Tibial nerve (tissue), 4 donors: ENCODE data around the gene EP400. TPM values are rescaled to one million over a fixed set of nuclear protein-coding genes. Genes with fewer than 3 reads are reported as not detected.

Experiments
- DNase-seq, 2 donors: peaks; one replicate each; pipeline ENCODE4 v3.0.0-alpha.2; 2019; ENCODE audit warnings: low spot score in 2 of 2
- H3K27ac ChIP-seq, 4 donors: fragments of 200-600 bp; sonication (generic) in 3 of 4; one replicate each; pipeline ENCODE4 v1.5.1; 2017 to 2019; ENCODE audit warnings: mild to moderate bottlenecking in 1 of 4
- H3K27me3 ChIP-seq, 2 donors: fragments of 200-600 bp; sonication (generic) in 1 of 2; one replicate each; pipeline versions ENCODE4 v1.5.1 to v1.6.0; 2017 to 2019
- H3K36me3 ChIP-seq, 3 donors: fragments of 200-600 bp; sonication (generic); one replicate each; pipeline ENCODE4 v1.5.1; 2018 to 2019
- H3K4me1 ChIP-seq, 4 donors: fragments of 200-600 bp; sonication (generic) in 3 of 4; one replicate each; pipeline ENCODE4 v1.5.1; 2017 to 2019
- H3K4me3 ChIP-seq, 4 donors: fragments of 200-600 bp; sonication (generic) in 3 of 4; one replicate each; pipeline ENCODE4 v1.5.1; 2017 to 2019; ENCODE audit warnings: mild to moderate bottlenecking in 1 of 4, moderate library complexity in 1 of 4
- H3K9me3 ChIP-seq, 4 donors: fragments of 200-600 bp; sonication (generic) in 3 of 4; one replicate each; pipeline ENCODE4 v1.5.1; 2017 to 2019
- CTCF ChIP-seq, 5 experiments: fragments of 200-600 bp in 3 of 5; fragments of 450-650 bp in 2 of 5; sonication (generic) in 3 of 5; IDR thresholded peaks; one replicate each; pipeline ENCODE4 v1.5.1; 2016 to 2019; ENCODE audit warnings: antibody characterized with exemption in 5 of 5, mild to moderate bottlenecking in 3 of 5, moderate library complexity in 2 of 5
- EP300 ChIP-seq, 2 donors: sonication (generic); formaldehyde crosslinking; IDR thresholded peaks; one replicate each; pipeline ENCODE4 v1.6.1; 2017; ENCODE audit warnings: antibody characterized with exemption in 2 of 2, mild to moderate bottlenecking in 1 of 2
- POLR2A ChIP-seq, 2 donors: fragments of 450-650 bp; IDR thresholded peaks; one replicate each; pipeline ENCODE4 v1.6.1; 2017; ENCODE audit warnings: antibody characterized with exemption in 2 of 2, mild to moderate bottlenecking in 2 of 2, moderate library complexity in 2 of 2
- WGBS, 2 donors: methylation state at CpG; one replicate each; pipeline ENCODE4 v1.1.5; 2018; 5-methylcytosine and 5-hydroxymethylcytosine counted together
- total RNA-seq, 4 donors: library from RNA; depleted of rRNA; stranded (reverse); fragments of >200 nt; gene quantifications; one replicate each; pipeline ENCODE4 v1.1.0, GENCODE V29; 2016

Gene EP400
- total RNA-seq, 4 donors from 2014 or later: 27.8 to 41.4 (median 32.2) TPM

- TF ChIP-seq CTCF (IDR thresholded peaks at IDR 0.05): no peak
- no peak for TF ChIP-seq EP300 (IDR thresholded peaks at IDR 0.05)
- no peak for TF ChIP-seq POLR2A (IDR thresholded peaks at IDR 0.05)
- H3K27me3 ChIP-seq: no peaks in the 10 kb centered on the region
- WGBS, 2 donors: 81% methylated on average over 21 to 22 of the region's 23 CpGs
- peaks cover 0 to 89% (median 31%) of the 10 kb centered on the region in 3 donors for H3K36me3 ChIP-seq
- H3K4me3 ChIP-seq: no peak overlapping the region
- H3K9me3 ChIP-seq: no peaks in the 10 kb centered on the region
- H3K27ac ChIP-seq: no peak overlapping the region
- peaks cover 0 to 17% (median 7%) of the 10 kb centered on the region in 4 donors for H3K4me1 ChIP-seq
- no peak for DNase-seq
Measured at GRCh38 chr12:131910302-131911027, 39.3 kb upstream of the EP400 start.

- Histone ChIP-seq H3K27me3 (no peaks in the 10 kb centered on the region), H3K27ac (peak overlapping the region in 2 of 4 donors; percentile 71 to 87), H3K4me3 (no peak overlapping the region), H3K4me1 (peaks cover 0 to 17% (median 7%) of the 10 kb centered on the region in 4 donors), H3K9me3 (no peaks in the 10 kb centered on the region), H3K36me3 (peaks cover 0 to 95% (median 36%) of the 10 kb centered on the region in 3 donors)
- WGBS, 2 donors: 85 to 88% methylated on average over 8 of the region's 17 CpGs
- no peak for DNase-seq
- TF ChIP-seq EP300 (IDR thresholded peaks at IDR 0.05): no peak
- TF ChIP-seq CTCF (IDR thresholded peaks at IDR 0.05): no peak
- TF ChIP-seq POLR2A (IDR thresholded peaks at IDR 0.05): no peak
Measured at GRCh38 chr12:131911028-131911650, 38.6 kb upstream of the EP400 start.

GRCh38 chr12:131911851-131912477, 37.8 kb upstream of the EP400 start:
- TF ChIP-seq POLR2A (IDR thresholded peaks at IDR 0.05) (no peak), CTCF (IDR thresholded peaks at IDR 0.05) (no peak), EP300 (IDR thresholded peaks at IDR 0.05) (no peak)
- Histone ChIP-seq H3K27ac (peak overlapping the region in 3 of 4 donors; percentile 34 to 87 (median 71)), H3K9me3 (no peaks in the 10 kb centered on the region), H3K4me3 (no peak overlapping the region), H3K4me1 (peaks cover 0 to 17% (median 7%) of the 10 kb centered on the region in 4 donors), H3K36me3 (peaks cover 3 to 96% (median 43%) of the 10 kb centered on the region in 3 donors), H3K27me3 (no peaks in the 10 kb centered on the region)
- 68 to 76% methylated on average over 8 to 20 of the region's 22 CpGs for WGBS, 2 donors
- no peak for DNase-seq

- peaks cover 0 to 17% (median 7%) of the 10 kb centered on the region in 4 donors for H3K4me1 ChIP-seq
- 25 to 56% methylated on average over 7 to 19 of the region's 20 CpGs for WGBS, 2 donors
- H3K27me3 ChIP-seq: no peaks in the 10 kb centered on the region
- H3K9me3 ChIP-seq: no peaks in the 10 kb centered on the region
- TF ChIP-seq EP300 (IDR thresholded peaks at IDR 0.05) (peak in 1 of 2 donors; percentile 73), CTCF (IDR thresholded peaks at IDR 0.05) (no peak), POLR2A (IDR thresholded peaks at IDR 0.05) (no peak)
- DNase-seq: peak; percentile 50 to 61
- H3K4me3 ChIP-seq: no peak overlapping the region
- peaks cover 3 to 95% (median 43%) of the 10 kb centered on the region in 3 donors for H3K36me3 ChIP-seq
- peak overlapping the region in 2 of 4 donors; percentile 71 to 87 for H3K27ac ChIP-seq
Measured at GRCh38 chr12:131912518-131913274, 37.0 kb upstream of the EP400 start.
